ENCODE results near the gene RNPEPL1.

The RNPEPL1 gene

DNA sequence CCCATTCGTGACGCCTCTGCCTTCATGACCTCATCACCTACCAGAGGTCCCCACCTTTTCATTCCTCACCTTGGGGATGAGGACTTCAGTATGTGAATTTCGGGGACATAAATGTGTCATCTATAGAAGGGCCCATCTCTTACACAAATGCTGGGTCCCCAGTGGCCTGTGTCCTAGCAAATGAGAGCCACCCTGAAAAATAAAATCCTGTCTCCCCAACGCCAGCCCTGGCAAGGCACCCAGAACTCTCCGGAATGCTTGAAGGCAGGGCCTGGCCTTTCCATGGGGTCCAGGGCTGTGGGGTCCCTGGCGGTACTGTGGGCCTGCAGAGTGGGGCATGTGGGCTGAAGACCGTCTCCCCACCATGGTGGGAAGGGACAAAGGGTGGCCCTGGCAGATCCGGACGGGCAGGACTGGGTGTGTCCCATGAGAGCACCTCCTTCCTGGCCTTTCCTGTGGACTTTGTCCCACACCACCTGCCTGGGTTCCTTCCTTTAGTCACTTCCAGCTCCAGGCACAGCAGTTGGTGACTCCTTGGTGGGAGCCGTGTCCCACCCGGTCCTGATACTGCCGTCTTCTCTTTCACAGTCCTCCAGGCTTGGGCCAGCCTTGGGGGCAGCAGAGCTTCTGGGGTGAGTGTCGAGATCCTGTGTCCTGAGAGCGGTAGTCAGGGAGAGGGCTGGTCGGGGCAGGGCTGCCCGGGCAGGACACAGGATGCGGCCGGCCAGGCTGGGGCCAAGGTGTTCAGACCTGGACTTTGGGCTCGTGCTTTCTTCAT lies 36.8 kb downstream of the RNPEPL1 start:
- DNase-seq (ENCODE audit: low spot score) = peak; percentile 75

DNA sequence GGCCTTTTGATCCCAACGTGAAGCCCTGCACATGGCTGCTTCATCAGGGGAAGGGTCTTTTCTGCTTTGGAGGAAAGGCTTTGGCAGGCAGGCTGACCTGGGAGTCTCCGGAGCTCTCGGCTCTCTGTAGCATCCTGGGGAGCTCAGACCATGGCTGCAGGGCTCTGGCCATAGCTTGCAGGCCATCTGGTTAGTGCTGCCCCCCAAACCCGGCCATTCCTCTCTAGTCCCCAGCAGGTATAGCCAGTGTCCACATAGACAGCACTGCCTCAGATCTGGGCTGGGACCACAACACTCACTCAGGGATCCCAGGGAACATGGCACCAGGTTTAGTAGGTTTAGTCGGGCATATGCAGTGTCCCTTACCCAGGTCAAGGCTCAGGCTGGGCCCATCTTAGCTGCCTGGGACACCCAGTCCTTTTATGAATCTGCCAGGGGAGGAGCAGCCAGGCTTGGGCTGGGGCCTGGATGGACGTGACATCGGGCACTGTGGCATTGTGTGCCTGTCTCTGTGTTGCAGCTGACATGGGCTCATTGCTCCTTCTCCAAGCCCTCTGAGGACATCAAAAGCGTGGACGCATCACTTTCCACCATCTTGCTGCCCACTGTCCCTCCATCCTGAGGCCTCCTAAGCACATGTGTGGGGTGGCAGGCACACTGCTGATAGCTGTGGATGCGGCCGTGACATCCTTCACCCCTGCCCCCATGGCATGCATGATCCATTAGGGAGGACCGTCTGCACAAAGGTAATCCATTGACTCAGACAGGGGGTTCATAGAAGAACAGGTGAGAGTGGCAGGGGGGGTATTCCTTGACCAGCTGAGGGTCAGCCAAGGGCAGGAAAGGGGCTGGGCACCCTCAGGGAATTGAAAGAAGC lies 37.8 kb downstream of the RNPEPL1 start:
- DNase-seq (ENCODE audit: low spot score) = no peak

DNA sequence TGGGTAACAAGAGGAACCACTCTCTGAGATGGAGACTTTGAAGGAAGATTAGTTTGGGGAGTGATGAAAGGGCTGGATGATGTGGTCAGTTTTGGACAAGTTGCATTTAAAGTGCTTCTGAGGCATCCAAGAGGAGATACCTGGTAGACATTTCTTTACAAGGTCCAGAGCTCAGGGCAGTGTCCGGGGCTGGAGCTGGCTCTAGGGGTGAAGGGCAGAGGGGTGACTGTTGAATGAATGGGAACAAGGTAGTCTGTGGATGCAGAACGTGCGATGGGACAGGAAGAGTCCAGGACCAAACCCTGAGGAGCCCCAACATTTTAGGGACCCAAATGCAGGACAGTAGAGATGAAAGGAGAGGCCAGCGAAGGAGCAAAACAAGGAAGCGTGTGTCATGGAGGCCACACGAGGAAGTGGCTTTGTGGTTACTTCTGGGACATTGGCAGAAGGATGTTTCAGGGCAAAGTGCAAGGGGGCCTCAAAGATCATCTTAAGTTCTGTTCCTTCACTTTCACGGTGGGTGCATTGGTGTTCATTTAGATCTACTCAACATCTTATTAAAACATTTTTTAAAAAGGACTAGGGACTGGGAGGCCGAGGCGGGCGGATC lies 43.4 kb downstream of the RNPEPL1 start:
- no peak for DNase-seq (ENCODE audit: low spot score)

DNA sequence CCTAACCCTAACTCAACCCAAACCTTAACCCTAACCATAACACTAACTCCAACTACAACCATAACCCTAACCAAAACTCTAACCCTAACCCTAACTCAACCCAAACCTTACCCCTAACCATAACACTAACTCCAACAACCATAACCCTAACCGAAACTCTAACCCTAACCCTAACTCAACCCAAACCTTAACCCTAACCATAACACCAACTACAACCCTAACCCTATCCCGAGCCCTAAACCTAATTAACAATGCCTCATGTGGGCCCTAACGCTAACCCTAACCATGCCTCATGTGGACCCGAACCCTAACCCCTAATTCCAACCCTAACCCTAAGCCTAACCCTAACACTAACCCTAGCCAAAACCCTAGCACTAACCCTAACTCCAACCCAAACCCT lies 45.5 kb downstream of the RNPEPL1 start:
- DNase-seq (ENCODE audit: low spot score) = no peak

DNA sequence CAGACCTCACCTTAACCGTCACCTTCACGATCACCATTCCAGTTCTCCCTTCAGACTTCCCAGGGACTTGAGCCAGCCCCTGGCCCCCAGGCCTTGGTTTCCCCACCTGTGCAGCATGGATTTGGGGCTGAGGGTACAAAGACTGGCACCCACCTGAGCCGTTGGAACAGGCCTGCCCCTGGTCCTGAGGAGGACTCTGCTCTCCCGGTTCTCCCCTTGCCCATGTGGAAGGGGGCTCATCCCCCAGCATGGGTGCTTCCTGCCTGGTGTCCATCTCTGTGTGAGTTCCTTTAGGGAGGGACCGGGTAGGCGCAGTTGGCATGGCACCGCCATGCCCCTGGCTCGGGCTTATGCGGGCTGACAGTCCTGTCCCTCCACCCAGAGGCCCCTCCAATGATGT lies 46.1 kb downstream of the RNPEPL1 start:
- DNase-seq (ENCODE audit: low spot score) = no peak

DNA sequence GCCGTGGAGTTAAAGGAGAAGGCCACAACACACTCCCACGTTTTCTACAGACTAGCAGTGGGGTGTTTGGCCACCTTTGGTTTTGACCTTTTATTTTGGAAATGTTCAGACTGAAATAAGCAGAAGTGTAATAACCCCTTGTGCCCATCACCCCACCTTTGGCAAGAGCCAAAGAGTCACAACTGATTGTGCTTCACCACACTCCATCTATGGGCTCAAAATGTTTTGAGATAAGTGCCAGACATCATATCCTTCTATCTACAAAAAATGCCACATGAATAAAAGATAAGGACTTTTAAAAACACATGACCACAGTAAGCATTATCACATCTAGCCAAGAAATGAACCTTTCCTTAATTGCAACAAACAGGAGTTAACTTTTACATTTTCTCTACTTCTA lies 47.1 kb downstream of the RNPEPL1 start:
- DNase-seq (ENCODE audit: low spot score) = no peak

DNA sequence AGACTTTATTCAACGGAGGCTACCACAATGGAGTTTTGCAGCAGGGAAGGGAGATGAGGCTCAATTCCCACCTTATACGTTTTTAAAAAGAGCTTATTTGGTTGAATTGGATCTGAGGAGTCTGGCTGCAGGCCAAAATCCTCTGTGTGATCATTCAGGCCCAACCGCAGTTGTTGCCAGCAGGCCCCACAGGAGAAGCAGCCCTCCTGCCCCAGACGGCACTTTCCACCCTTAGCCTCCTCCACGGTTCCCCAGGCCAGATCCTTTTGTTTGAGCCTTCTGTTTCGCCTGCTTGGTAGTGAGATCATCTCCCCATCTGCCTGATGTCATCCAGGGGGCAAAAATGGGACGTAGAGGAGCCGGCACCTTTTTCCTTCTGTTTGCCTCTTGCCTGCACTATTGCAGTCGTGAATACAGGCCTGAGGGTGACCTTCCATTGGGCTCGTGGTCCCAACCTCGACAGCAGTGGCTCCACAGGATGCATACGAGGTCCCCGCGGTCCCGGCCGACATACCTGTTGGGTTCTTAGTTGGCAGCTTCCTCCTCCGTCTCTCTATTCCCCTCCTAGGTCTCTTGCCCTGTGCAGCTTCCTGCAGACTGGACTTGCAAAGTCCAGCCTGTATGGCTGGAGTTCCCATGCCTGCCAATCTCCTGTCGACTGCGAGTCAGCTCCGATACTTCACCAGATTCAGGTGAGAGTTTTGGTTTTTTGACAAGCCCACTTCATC lies 47.7 kb downstream of the RNPEPL1 start:
- no peak for DNase-seq (ENCODE audit: low spot score)

DNA sequence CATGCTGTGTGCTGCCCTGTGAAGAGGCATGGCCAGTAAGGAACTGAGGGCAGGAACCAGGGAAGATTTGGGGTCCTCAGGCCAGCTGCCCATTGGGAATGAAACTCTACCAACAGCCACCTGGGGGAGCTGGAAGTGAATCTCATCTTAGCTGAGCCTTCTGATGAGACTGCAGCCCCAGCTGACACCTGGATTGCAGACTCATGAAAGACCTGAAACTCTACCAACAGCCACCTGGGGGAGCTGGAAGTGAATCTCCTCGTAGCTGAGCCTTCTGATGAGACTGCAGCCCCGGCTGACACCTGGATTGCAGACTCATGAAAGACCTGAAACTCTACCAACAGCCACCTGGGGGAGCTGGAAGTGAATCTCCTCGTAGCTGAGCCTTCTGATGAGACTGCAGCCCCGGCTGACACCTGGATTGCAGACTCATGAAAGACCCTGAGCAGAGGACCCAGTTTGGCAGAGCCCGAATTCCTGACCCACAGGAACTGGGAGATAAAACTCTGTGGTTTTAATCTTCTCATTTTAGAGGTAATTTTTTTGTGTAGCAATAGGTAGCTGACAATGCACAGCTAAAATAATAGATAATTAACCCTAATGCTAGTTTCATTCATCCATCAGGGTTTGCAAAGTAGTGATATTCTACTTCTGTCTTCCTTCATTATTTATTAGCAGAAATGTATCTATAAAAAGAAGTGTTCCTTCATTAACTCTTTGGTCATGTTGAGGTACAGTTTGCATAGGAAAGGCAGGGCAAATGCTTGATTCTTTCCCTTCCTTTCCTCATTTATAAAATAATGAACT lies 48.8 kb downstream of the RNPEPL1 start:
- peak; percentile 68 for DNase-seq (ENCODE audit: low spot score)

DNA sequence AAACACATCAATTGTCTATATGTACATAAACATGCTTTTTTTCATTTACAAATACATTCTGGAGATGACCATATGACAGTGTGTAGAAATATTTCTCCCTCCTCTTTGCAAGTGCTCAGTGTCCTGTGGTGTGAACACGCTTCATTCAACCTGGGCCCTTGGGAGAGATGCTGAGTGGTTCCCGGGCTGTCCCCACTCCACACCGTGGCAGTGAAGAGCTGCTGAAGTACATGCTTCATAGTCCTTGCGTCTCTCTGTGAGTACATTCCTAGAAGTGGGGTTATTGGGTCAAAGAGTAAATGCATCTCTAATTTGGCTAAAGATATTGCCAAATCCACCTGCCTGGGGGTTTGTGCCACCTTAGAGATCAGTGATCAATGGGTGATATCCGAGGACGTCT lies 50.5 kb downstream of the RNPEPL1 start:
- DNase-seq (ENCODE audit: low spot score) = no peak

DNA sequence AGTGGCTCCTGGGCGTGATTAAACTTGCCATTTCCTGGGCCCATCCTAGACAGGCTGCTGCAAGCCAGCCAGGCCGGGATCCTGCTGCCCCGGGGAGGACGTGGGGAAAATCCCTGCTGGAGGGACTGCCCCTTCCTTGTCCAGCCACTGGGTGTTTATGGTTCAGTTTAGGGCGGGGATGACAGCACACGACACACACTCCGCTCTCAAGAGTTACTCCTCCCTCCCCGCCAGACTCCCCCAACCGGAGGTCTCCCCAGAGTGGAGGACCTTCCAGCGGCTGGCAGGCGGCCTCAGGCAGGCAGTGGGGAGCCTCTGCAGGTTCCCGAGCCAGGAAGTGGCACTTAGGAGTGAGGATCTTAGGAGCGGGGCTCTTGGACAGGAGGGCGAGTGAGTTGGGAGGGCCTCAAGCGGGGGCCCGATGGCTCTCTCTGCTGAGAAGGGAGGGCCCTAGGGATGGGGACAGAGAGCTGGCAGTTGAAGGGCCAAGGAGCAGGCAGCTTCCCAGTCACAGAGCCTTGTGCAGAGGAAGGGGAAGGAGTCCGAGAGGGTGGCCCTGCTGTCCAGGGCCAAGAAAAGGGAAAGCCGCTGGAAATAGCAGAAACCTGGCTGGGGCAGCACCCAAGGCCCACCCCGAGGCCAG lies 51.3 kb downstream of the RNPEPL1 start:
- DNase-seq (ENCODE audit: low spot score) = no peak

DNA sequence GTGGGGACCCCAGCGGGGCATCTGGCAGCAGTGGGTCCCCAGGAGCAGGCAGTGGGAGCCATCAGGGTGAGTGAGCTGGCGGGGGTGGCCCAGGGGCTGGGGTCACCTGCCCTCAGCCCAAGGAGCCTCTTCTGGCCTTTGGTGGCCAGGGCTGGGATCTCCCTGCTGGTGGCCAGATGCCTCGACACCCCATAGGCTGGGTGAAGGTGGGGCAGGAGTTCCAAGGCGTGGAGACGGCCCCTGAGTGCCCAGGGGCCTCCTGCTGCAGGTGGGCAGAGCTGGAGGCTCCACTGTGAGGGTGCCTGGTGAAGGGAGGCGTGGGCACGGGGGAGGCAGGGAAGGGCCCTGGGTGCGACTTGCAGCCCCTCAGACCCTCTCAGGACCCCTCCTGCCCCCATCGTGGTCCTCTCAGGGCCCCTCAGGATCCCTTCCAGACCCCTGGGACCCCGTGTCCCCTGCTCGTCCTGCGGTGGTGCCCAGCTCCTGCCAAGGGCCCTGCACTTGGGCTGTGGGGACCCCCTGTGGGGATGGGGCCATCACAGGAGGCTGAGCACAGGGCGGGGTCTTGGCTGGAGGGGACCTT lies 52.0 kb downstream of the RNPEPL1 start:
- no peak for DNase-seq (ENCODE audit: low spot score)

DNA sequence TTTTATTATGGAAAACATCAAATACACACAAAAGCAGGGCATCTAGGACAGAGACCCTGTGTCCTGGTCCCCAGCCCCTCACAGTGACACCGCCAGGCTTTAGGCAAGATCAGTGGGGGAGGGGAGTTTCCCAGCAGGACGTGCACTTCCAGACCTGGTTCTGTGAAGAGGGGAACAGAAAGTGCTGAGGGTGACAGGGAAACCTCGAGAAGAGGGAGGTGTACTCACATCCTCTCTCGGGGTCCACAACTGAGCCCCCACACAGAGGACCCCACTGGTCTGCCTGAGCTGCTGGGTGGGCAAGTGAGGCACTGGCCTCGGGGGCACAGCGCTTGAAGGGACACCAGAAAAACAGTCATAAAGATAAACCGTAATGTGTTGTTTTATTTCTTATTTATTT lies 52.6 kb downstream of the RNPEPL1 start:
- no peak for DNase-seq (ENCODE audit: low spot score)

DNA sequence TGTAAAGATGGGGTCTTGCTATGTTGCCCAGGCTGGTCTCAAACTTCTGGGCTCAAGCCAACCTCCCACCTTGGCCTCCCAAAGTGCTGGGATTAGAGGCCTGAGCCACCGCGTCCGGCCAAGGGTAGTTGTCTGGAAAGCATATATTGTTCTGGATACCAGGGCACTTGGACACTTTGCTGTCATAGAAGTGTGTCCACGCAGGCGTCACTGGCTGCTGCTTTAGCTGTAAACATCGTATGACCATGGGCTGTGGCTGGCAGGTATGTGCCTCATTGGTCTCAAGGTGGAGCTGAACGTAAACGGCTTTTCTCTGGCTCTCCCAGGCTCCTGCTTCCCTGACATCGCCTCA lies 53.8 kb downstream of the RNPEPL1 start:
- DNase-seq (ENCODE audit: low spot score) = no peak

DNA sequence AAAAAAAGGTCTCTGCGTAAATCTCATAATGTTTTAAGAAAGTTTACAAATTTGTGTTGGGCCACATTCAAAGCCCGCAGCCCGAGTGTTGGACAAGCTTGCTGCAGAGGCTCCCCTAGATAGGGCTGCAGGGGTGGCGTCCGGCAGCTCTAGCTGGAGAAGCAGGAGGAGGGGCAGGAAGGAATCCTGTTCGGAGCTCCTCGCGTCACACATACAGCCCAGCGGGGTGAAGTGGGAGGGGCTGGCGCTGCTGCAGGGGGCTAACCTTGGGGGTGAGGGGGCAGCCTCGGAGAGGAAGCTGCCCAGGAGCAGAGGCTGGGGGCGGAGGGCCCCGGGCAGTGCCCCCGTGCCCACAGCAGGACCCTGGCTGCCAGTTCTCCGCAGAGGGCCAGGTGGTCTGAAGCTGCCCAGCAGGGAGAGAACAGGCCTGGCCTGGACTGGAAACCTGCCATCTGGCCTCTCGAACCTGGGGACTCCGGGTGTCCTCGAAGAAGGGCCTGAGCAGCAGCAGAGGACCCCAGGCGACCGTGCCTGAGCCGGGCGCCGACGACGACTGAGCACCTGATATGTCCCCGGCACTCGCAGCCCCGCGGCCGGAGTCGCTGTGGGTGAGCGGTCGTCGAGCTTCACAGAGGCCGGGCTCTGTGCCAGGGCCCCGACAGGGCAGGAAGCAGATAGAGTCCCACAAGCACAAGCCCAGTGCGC lies 54.4 kb downstream of the RNPEPL1 start:
- no peak for DNase-seq (ENCODE audit: low spot score)

DNA sequence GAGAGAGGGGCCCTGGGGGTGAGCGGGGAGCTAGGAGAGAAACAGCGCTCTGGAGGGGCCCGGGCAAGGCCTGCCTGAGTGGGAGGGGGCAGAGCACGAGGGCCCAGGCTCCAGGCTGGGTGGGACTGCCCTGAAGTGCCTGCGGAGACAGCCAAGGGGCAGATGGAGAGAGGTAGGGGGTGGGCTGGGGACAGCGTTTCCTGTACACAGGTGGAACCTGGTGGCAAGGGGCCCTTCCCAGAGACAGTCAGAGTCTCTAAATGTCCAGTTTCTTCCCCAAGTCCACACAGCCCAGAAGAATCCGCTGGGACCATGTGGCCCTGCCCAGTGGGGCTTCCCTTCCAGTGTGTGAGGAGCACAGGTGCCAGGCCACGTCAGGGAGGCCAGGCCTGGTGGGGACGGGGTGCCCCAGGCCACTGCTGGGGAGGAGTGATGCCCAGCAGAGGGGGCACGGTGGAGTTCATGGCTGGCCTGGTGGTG lies 55.3 kb downstream of the RNPEPL1 start:
- no peak for DNase-seq (ENCODE audit: low spot score)

DNA sequence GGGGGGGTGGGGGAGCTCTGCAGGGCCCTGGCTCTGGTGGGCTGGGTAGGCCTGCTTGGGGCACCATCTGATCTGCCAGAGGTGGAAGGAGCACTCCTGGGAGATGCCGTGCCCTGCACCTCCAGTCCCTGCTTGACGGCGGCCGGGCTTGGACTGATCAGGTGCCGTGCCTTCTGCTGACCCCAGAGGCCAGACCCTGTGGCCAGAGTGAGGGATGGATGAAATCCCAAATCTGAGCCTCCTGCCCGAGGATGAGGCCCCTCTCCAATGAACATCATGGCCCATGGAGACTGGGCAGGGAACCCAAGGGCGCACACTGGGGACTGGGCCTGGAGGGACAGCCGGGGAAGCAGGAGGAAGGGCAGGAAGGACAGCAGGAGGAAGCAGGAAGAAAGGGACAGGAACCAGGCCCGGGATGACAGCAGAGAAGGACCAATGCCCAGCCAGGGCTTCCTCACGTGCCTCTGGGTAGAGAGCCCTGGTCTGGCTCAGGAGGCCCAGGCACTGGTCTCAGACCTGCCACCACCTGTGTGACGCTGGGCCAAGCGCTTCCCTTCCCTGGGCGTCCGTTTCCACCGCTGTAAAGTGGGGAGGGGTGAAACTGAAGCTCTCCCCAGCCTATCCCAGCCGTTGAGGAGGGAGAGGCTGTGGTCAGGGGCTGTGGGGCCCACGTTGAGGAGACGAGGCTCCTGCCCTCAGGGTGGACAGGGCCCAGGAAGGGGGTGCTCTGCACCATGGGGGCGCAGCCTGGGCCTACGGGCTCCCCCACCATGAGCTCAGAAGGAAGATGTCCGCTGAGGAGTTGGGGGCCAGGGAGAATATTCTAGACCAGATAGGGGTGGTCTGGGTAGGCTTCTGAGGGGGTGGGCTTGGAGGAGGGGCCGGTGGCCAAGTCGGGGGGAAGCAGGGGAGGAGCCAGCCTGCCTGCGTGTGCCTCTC lies 56.0 kb downstream of the RNPEPL1 start:
- no peak for DNase-seq (ENCODE audit: low spot score)

DNA sequence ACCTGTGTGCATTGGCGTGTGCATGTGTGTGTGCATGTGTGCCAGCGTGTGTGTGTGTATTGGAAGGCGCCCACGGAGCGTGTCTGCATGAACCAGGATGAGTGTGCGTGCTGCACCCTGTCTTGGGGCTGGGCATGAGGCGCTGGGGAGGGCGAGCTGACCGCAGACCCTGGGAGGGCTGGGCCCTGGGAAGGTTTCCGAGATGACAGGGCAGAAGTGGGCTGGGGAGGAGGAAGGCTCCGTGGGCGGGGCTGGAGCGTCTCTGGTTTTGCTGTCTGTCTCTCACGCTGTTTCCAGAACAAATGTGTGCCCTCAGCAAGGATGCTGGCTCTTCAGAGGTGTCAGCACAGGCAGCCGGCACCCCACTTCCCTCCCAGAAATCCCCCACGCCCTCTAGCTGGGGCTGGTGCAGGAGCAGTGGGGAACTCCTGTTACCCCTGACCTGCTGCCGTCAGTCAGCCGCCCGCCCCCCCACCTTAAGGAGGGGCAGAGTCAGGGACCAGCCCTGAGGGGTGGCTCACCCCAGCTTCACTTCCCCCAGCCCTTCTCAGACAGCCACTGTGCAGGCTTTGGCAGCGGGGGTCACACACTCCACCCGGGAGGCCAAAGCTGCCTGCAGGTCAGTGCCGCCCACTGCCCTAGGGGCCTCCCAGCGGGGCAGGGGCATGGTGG lies 56.8 kb downstream of the RNPEPL1 start, which contains the start of gene GPR35:
Gene GPR35, plus strand, starts transcription at position 531 of the 672 bp plus-strand sequence. CDS start 4,473 bp downstream, outside the sequence.
- DNase-seq (ENCODE audit: low spot score) = no peak
